Neural progenitor cell (in vitro differentiated cells): ENCODE measurements around the gene STIM1.

ENCODE experiments used
- EZH2 ChIP-seq: fragments of 200-600 bp; sonication (generic); IDR thresholded peaks from 2 replicates; pipeline ENCODE4 v1.6.1; 2017; ENCODE audit warnings: antibody characterized with exemption, mild to moderate bottlenecking, moderate library complexity
- TF ChIP-seq, protein P1 (sequence below): fragments of 200-600 bp; sonication (generic); IDR thresholded peaks from 2 replicates; pipeline ENCODE4 v1.5.1; 2017; ENCODE audit warnings: antibody characterized with exemption, mild to moderate bottlenecking

DNA sequence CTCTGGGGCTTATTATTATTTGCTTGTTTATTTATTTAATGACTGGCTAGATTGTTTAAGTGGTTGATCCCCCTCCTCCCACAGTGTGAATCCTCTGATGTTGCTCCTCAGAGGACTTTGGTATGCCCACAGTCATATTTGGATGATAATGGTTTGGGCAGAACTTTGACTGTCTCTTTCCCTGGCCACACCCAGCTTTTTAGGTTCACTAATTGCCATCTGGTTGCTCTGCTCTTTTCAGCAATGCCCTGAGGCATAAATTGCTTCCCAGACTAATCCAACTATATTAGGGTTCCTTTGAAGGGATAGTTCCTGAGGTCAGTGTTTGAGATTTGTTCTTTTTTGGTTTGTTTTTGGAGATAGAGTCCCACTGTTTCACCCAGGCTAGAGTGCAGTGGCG, 139.8 kb downstream of the STIM1 start:
- TF ChIP-seq, protein P1, sequence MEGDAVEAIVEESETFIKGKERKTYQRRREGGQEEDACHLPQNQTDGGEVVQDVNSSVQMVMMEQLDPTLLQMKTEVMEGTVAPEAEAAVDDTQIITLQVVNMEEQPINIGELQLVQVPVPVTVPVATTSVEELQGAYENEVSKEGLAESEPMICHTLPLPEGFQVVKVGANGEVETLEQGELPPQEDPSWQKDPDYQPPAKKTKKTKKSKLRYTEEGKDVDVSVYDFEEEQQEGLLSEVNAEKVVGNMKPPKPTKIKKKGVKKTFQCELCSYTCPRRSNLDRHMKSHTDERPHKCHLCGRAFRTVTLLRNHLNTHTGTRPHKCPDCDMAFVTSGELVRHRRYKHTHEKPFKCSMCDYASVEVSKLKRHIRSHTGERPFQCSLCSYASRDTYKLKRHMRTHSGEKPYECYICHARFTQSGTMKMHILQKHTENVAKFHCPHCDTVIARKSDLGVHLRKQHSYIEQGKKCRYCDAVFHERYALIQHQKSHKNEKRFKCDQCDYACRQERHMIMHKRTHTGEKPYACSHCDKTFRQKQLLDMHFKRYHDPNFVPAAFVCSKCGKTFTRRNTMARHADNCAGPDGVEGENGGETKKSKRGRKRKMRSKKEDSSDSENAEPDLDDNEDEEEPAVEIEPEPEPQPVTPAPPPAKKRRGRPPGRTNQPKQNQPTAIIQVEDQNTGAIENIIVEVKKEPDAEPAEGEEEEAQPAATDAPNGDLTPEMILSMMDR: no peak
- no peak for TF ChIP-seq EZH2
